Measurements from ENCODE around the gene LRSAM1. TPM values are rescaled to one million over a fixed set of nuclear protein-coding genes. Genes with fewer than 3 reads are reported as not detected.

The LRSAM1 gene
- polyA plus RNA-seq, 1 donor (not counting 4 experiments of a cell fraction or from before 2014, with no cell fraction given): 5.2 TPM

GRCh38 chr9:127467621-127468020, 16.3 kb downstream of the LRSAM1 start:
- no peaks in the 10 kb centered on the region for H3K4me1 ChIP-seq (ENCODE audit: control insufficient read depth, extremely low read depth, insufficient read depth, low read length)
- no peak overlapping the region for H3K27ac ChIP-seq (ENCODE audit: control insufficient read depth, insufficient read depth, low read length)
- H3K4me2 ChIP-seq (ENCODE audit: control insufficient read depth, extremely low read depth, insufficient read depth, low read depth, low read length): no peak overlapping the region
- no peak overlapping the region for H3K4me3 ChIP-seq (ENCODE audit: control insufficient read depth in 2 of 3, extremely low read depth in 1 of 3, insufficient read depth in 2 of 3, low read depth in 1 of 3, low read length in 3 of 3)
- H3K9me1 ChIP-seq (ENCODE audit: control insufficient read depth, extremely low read depth, insufficient read depth, low read length): no peaks in the 10 kb centered on the region
- no peaks in the 10 kb centered on the region for H4K20me1 ChIP-seq (ENCODE audit: control insufficient read depth, extremely low read depth, insufficient read depth, low read length)
- H3K36me3 ChIP-seq (ENCODE audit: control insufficient read depth in 2 of 2, extremely low read depth in 1 of 2, insufficient read depth in 2 of 2, low read length in 2 of 2): peaks cover under 1 to 18% of the 10 kb centered on the region in 2 experiments
- no peaks in the 10 kb centered on the region for H3K27me3 ChIP-seq (ENCODE audit: control insufficient read depth, extremely low read depth, insufficient read depth, low read length)
- H3K79me2 ChIP-seq (ENCODE audit: control insufficient read depth, insufficient read depth, low read length): no peaks in the 10 kb centered on the region
- no peak for DNase-seq (ENCODE audit: low read depth, low spot score)
- no peaks in the 10 kb centered on the region for H3K9me3 ChIP-seq (ENCODE audit: control insufficient read depth, low read depth, low read length)
- H3K9ac ChIP-seq (ENCODE audit: control insufficient read depth, extremely low read depth, insufficient read depth, low read length): no peak overlapping the region
- H2AFZ ChIP-seq (ENCODE audit: control insufficient read depth, low read length): no peak overlapping the region
- dilution Hi-C loops (cut with MboI; ENCODE audit: extremely low pct_ligation_motif_present, low sequenced_read_pairs): no loop called here
- no peak for TF ChIP-seq EZH2 (IDR thresholded peaks at IDR 0.05; ENCODE audit: low read length)
- no peak for TF ChIP-seq CTCF (optimal IDR thresholded peaks at IDR 0.05 in 1 of 3, IDR thresholded peaks at IDR 0.05 in 1 of 3, conservative IDR thresholded peaks at IDR 0.05 in 1 of 3; ENCODE audit: extremely low read depth in 1 of 3, insufficient read depth in 2 of 3, low read length in 3 of 3)
- no peak for FAIRE-seq

GRCh38 chr9:127470662-127471061, 19.4 kb downstream of the LRSAM1 start:
- Histone ChIP-seq H2AFZ (ENCODE audit: control insufficient read depth, low read length) (no peak overlapping the region), H3K36me3 (ENCODE audit: control insufficient read depth in 2 of 2, extremely low read depth in 1 of 2, insufficient read depth in 2 of 2, low read length in 2 of 2) (peaks cover 8 to 14% of the 10 kb centered on the region in 2 experiments), H3K4me1 (ENCODE audit: control insufficient read depth, extremely low read depth, insufficient read depth, low read length) (no peaks in the 10 kb centered on the region), H3K27ac (ENCODE audit: control insufficient read depth, insufficient read depth, low read length) (no peak overlapping the region), H3K27me3 (ENCODE audit: control insufficient read depth, extremely low read depth, insufficient read depth, low read length) (no peaks in the 10 kb centered on the region), H3K4me3 (ENCODE audit: control insufficient read depth in 2 of 3, extremely low read depth in 1 of 3, insufficient read depth in 2 of 3, low read depth in 1 of 3, low read length in 3 of 3) (no peak overlapping the region), H3K4me2 (ENCODE audit: control insufficient read depth, extremely low read depth, insufficient read depth, low read depth, low read length) (no peak overlapping the region), H3K9ac (ENCODE audit: control insufficient read depth, extremely low read depth, insufficient read depth, low read length) (no peak overlapping the region), H4K20me1 (ENCODE audit: control insufficient read depth, extremely low read depth, insufficient read depth, low read length) (no peaks in the 10 kb centered on the region), H3K9me3 (ENCODE audit: control insufficient read depth, low read depth, low read length) (no peaks in the 10 kb centered on the region), H3K79me2 (ENCODE audit: control insufficient read depth, insufficient read depth, low read length) (no peaks in the 10 kb centered on the region), H3K9me1 (ENCODE audit: control insufficient read depth, extremely low read depth, insufficient read depth, low read length) (no peaks in the 10 kb centered on the region)
- TF ChIP-seq EZH2 (IDR thresholded peaks at IDR 0.05; ENCODE audit: low read length): no peak
- TF ChIP-seq CTCF (optimal IDR thresholded peaks at IDR 0.05 in 1 of 3, IDR thresholded peaks at IDR 0.05 in 1 of 3, conservative IDR thresholded peaks at IDR 0.05 in 1 of 3; ENCODE audit: extremely low read depth in 1 of 3, insufficient read depth in 2 of 3, low read length in 3 of 3): no peak
- DNase-seq (ENCODE audit: low read depth, low spot score) (no peak), FAIRE-seq (no peak)
- dilution Hi-C loops (cut with MboI; ENCODE audit: extremely low pct_ligation_motif_present, low sequenced_read_pairs): no loop called here
